Posterior vena cava (tissue), 2 donors: ENCODE data around the gene MEX3A. TPM values are rescaled to one million over a fixed set of nuclear protein-coding genes. Genes with fewer than 3 reads are reported as not detected.
"Not testable (repeated sequence)": the region's sequence is repeated elsewhere in the genome, so short reads cannot be mapped to it uniquely, and the experiment has no call there.

Experiments
- DNase-seq: peaks from one replicate; pipeline ENCODE4 v3.0.0-alpha.2; 2020; ENCODE audit warnings: low spot score
- intact Hi-C, 2 donors: fragments of 100-400 bp; cut with DNase I; formaldehyde crosslinking; loops; one replicate each; pipeline versions ENCODE4 v1.14.1 to v1.14.2; 2022 to 2023
- long read RNA-seq, 2 donors: library from polyadenylated mRNA; unstranded; transcript quantifications; one replicate each; pipeline ENCODE4 v2.0.0, GENCODE V29; 2020 to 2021
- total RNA-seq, 2 donors: library from RNA; stranded (reverse); fragmentation: NEBNext Ultra II Directional; extraction: Animal tissue kit (Norgen Biotek cat#: 25700); gene quantifications; one replicate each; pipeline ENCODE4 v1.2.1, GENCODE V29; 2021
- donor health status: DM: yes; HTN: yes; CAD: no.
- donor health status: DM: yes; HTN: yes; CAD: no.

Gene MEX3A
- total RNA-seq: under 1 TPM; 0.23 to 0.76 TPM
- long read RNA-seq, donor 1, partial matches to known transcripts: 0 of 2 reads
- long read RNA-seq, donor 1, other reads (novel, unspliced or antisense): 2 of 2 reads
- long read RNA-seq, donor 2, partial matches to known transcripts: 0 of 1 reads
- long read RNA-seq, donor 2, other reads (novel, unspliced or antisense): 1 of 1 reads

DNA sequence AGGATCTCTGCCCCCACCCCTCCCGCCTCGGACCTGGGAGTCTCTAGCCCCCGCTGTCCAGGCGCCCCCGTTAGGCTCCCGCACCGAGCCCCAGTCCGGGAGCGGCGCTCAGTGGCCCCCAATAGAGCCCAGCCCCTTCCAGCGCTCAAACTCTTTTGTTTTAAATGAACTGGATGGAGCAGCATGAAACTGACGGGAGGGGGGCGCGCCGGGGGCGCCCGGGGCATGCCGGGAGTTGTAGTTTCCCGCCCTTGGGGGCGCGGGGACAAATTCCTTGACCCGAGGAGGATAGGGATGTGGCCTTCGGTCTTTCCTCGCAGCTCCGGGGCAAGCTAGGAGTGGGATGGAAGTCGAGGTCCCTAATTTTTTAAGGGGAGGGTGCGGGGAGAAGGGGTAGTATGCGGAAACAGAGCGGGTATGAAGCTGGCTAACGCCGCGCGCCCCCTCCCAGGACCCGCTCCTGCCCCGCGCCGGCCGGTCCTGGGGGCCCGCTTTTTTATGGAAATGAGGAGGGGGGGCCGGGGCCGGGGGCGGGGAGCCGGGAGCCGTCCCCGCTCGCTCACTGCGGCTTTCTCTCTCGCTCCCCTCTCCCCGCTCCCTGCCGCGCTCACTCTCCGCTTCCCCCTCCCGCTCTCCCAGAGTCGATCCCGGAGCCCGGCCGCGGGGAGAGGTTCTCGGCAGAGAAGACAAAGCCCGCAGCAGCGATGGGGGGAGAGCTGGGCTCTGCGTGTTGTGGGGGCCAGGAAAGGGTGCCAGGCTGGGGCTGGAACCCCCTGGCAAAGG lies at the start of gene MEX3A:
TSS of gene MEX3A (minus strand) at position 157 of the 783 bp plus-strand sequence. CDS start 467 bp downstream, outside the sequence.
- intact Hi-C loops: no loop called here
- DNase-seq: peak; percentile 90

GRCh38 chr1:156130578-156130942 lies 48.3 kb upstream of the MEX3A start:
- intact Hi-C loops: loop anchor here in 1 of 2 donors (5.0 kb wide), 1 partner anchor 33 kb away; no protein-coding TSS in a partner anchor
- DNase-seq: no peak

GRCh38 chr1:156129687-156130577 lies 47.7 kb upstream of the MEX3A start:
- DNase-seq: peak; percentile 96
- intact Hi-C loops: loop anchor here in 1 of 2 donors (5.0 kb wide), 1 partner anchor 33 kb away; no protein-coding TSS in a partner anchor

GRCh38 chr1:156128654-156129597 lies 46.7 kb upstream of the MEX3A start:
- intact Hi-C loops: no loop called here
- DNase-seq: peak; percentile 87

GRCh38 chr1:156128308-156128653 lies 46.0 kb upstream of the MEX3A start:
- intact Hi-C loops: no loop called here
- no peak for DNase-seq

- intact Hi-C loops: no loop called here
- no peak for DNase-seq
These were observed 44.6 kb upstream of the MEX3A start for GRCh38 chr1:156126630-156127534.

DNA sequence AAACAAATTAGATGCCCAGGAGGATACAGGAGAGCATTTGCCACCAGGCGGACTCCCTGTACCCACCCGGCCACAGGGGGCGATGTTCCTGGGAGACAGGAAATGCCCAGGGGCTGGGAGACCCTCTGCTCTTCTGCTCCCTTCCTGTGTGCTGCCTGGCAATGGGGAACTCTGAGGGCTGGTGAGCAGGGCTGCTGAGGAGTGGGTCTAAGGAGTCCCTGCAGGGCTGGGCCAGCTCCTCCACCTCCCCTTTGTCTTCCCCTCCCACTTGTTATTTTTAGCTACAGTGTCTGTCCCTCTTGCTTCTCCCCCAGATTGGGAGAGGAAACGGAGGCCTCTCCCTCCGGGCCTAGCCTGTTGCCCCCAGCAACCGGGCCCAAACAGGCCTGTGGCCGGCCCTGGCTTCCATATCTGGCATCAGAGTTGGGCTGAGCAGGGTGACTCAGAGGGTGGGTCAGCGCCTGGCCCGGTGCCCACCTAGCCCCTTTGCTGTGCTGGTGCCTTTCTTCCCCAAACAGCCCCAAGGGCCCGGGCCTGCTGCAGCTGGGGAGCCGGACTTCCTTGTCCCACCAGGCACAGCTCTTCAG lies 43.9 kb upstream of the MEX3A start:
- DNase-seq: peak; percentile 99
- intact Hi-C loops: no loop called here

GRCh38 chr1:156125544-156125943 lies 43.3 kb upstream of the MEX3A start:
- intact Hi-C loops, DNase-seq: not testable (repeated sequence)

DNA sequence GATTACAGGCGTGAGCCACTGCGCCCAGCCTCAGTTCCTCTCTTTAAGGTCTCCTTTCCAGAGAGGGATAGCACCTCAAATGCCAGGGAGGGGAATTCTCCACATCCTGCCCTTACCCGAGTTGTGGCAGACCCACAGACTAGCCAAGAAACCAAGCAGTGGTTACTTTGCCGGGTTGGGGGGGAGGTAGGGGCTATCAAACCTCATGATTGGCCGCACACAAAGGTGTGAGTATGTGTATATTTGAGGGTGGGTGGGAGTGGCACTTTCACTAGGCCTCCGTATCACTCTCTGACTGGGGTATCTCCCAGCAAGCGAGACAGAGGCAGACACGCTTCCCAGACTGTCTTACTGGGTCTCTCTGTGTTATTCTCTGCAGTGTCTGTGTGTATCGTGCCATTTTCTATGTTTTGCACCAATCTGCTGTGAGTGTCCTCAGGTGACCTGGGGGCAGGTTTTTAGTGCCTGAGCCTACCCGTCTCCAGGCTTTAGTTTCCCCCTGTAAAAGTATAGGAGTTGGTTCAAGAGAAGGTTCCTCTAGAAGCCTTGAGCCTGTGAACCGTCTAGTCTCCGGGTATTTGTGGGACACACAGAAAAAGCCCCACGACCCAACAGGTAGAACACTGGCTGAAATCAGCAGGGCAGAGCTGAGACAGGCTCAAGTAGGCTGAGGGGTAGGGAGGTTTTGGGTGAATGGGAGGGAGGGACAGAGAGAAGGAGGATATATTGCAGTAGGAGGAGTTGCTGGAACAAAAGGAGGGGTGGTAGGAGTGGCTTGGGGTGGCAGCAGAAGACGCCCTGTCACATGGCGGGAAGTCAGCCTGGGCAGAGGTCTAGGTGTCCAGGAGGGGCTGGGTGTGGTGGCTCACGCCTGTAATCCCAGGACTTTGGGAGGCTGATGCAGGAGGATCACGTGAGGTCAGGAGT lies 42.6 kb upstream of the MEX3A start:
- intact Hi-C loops: no loop called here
- DNase-seq: peak; percentile 87

DNA sequence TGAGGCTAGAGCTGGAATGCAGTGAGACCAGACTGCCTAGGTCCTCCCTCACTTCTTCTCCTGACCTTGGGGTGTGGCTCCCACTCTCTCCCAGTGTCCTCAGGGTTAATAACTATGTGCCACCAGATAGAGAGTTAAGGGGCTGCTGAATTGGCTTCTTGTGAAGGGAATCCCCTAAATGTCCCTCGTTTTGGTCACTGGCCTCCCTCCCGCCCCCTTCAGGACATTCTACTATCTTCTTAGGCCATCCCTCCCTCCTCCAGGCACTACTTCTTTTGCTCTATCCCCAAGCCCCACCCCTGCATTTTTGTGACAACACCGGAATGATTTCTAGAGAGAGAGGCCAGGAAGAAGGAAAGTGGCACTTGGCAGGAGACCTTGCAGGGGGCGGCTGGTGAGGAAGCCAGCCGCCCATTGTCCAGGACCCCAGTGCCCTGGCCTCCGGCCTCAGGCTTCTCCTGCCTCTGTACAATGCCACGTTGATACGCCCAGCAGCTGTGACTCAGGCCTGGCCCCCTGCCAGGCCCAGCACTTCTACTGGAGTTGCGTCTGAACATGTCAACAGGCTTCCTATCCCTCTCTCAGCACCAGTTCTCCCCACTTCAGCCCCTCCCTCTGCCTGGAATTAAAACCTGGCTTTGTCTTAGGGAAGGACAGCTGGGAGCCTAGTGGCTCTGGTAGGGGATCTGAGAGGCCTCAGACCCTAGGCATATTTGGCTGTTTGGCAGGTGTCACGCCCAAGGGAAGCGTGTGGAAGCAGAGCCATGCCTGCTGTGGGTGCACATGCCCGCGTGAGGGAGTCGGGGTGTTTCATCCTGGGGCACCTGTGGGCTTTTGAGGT lies 41.3 kb upstream of the MEX3A start:
- DNase-seq: peak; percentile 99
- intact Hi-C loops: no loop called here

- DNase-seq: peak; percentile 94
- intact Hi-C loops: no loop called here
These were observed 40.5 kb upstream of the MEX3A start for GRCh38 chr1:156122519-156123355.

GRCh38 chr1:156122086-156122485 lies 39.8 kb upstream of the MEX3A start:
- no peak for DNase-seq
- intact Hi-C loops: no loop called here

- no peak for DNase-seq
- intact Hi-C loops: no loop called here
These were observed 39.2 kb upstream of the MEX3A start for GRCh38 chr1:156121457-156121856.

GRCh38 chr1:156121005-156121404 lies 38.7 kb upstream of the MEX3A start:
- DNase-seq, intact Hi-C loops: not testable (repeated sequence)

DNA sequence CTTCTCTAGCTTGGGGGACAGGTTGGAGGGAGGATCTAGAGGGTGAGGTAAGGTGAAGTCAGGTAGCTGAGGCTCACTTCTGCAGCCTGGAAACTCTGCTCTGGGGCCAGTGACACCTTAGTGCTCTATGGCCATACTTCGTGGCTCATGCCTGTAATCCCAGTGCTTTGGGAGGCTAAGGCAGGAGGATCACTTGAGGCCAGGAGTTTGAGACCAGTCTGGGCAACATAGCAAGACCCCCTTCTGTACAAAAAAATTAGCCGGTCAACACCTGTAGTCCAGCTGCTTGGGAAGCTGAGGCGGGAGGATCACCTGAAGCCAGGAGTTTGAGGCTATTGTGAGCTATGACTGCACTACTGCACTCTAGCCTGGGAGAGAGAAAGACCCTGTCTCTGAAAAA lies 38.1 kb upstream of the MEX3A start:
- no peak for DNase-seq
- intact Hi-C loops: no loop called here
